Activated CD4-positive, alpha-beta memory T cell treated with anti-CD3 and anti-CD28 coated beads, Interleukin-2, amount 10 ng/mL, durations not matched to agents 7 days and 5 days (primary cell): ENCODE data around the gene ERC2. TPM values are rescaled to one million over a fixed set of nuclear protein-coding genes. Genes with fewer than 3 reads are reported as not detected.

Source experiments
- CTCF ChIA-PET: fragments of 350-600 bp; sonication (Branson Sonifier 250); formaldehyde crosslinking; loops from one replicate; lab custom pipeline; 2021; ENCODE audit warnings: antibody characterized with exemption, inconsistent platforms; lab: Charles Lee
- POLR2A ChIA-PET: fragments of 350-600 bp; sonication (Branson Sonifier 250); formaldehyde crosslinking; loops from one replicate; lab custom pipeline; 2021; ENCODE audit warnings: antibody characterized with exemption; lab: Charles Lee
- DNase-seq: peaks from one replicate; pipeline ENCODE4 v3.0.0-alpha.2; 2020
- H3K27ac Mint-ChIP-seq: one replicate; pipeline ENCODE4 v1.8.0; 2021; ENCODE audit warnings: mild to moderate bottlenecking, mixed read lengths
- H3K27me3 Mint-ChIP-seq: one replicate; pipeline ENCODE4 v1.8.0; 2021; ENCODE audit warnings: mixed read lengths
- H3K36me3 Mint-ChIP-seq: one replicate; pipeline ENCODE4 v1.8.0; 2021; ENCODE audit warnings: low read depth, mixed read lengths
- H3K4me1 Mint-ChIP-seq: one replicate; pipeline ENCODE4 v1.8.0; 2021; ENCODE audit warnings: mixed read lengths
- H3K4me3 Mint-ChIP-seq: one replicate; pipeline ENCODE4 v1.8.0; 2021; ENCODE audit warnings: mild to moderate bottlenecking, mixed read lengths
- H3K9me3 Mint-ChIP-seq: one replicate; pipeline ENCODE4 v1.8.0; 2021; ENCODE audit warnings: mixed read lengths
- total RNA-seq, 2 experiments: library from RNA; stranded (reverse); gene quantifications; one replicate each; pipeline ENCODE4 v1.2.3, GENCODE V29; 2021

ERC2 gene
- total RNA-seq, 2 experiments from 2014 or later: not detected

- H3K4me1 Mint-ChIP-seq: no peaks in the 10 kb centered on the region
- CTCF ChIA-PET: no interaction called here
- no peaks in the 10 kb centered on the region for H3K27me3 Mint-ChIP-seq
- H3K9me3 Mint-ChIP-seq: no peaks in the 10 kb centered on the region
- H3K4me3 Mint-ChIP-seq: no peak overlapping the region
- no peak for DNase-seq
- no peaks in the 10 kb centered on the region for H3K36me3 Mint-ChIP-seq
- no peak overlapping the region for H3K27ac Mint-ChIP-seq
- POLR2A ChIA-PET: no interaction called here
Observed at GRCh38 chr3:55770077-55770476, 698.2 kb downstream of the ERC2 start.

- CTCF ChIA-PET: no interaction called here
- no peaks in the 10 kb centered on the region for H3K4me1 Mint-ChIP-seq
Observed at GRCh38 chr3:55766753-55767152, 701.5 kb downstream of the ERC2 start.

GRCh38 chr3:55765906-55766701 is 702.2 kb downstream of the ERC2 start:
- Mint-ChIP-seq H3K27ac (no peak overlapping the region), H3K4me3 (no peak overlapping the region)
- POLR2A ChIA-PET: no interaction called here

More at GRCh38 chr3:55766753-55767152, 701.5 kb downstream of the ERC2 start:
- Mint-ChIP-seq H3K4me3 (no peak overlapping the region), H3K9me3 (no peaks in the 10 kb centered on the region), H3K36me3 (no peaks in the 10 kb centered on the region), H3K27ac (no peak overlapping the region), H3K27me3 (no peaks in the 10 kb centered on the region)
- no peak for DNase-seq
- POLR2A ChIA-PET: no interaction called here

GRCh38 chr3:55765398-55765797 is 702.9 kb downstream of the ERC2 start:
- no peaks in the 10 kb centered on the region for H3K9me3 Mint-ChIP-seq
- H3K36me3 Mint-ChIP-seq: no peaks in the 10 kb centered on the region
- ChIA-PET POLR2A (no interaction called here), CTCF (no interaction called here)
- H3K4me3 Mint-ChIP-seq: no peak overlapping the region
- no peaks in the 10 kb centered on the region for H3K4me1 Mint-ChIP-seq
- no peak for DNase-seq
- no peaks in the 10 kb centered on the region for H3K27me3 Mint-ChIP-seq
- H3K27ac Mint-ChIP-seq: no peak overlapping the region

More at GRCh38 chr3:55765906-55766701, 702.2 kb downstream of the ERC2 start:
- no peak for DNase-seq
- no peaks in the 10 kb centered on the region for H3K9me3 Mint-ChIP-seq
- H3K27me3 Mint-ChIP-seq: no peaks in the 10 kb centered on the region
- H3K4me1 Mint-ChIP-seq: no peaks in the 10 kb centered on the region
- CTCF ChIA-PET: no interaction called here
- no peaks in the 10 kb centered on the region for H3K36me3 Mint-ChIP-seq

GRCh38 chr3:55756976-55757375 is 711.3 kb downstream of the ERC2 start:
- CTCF ChIA-PET: no interaction called here

GRCh38 chr3:55755516-55756205 is 712.6 kb downstream of the ERC2 start:
- no peak for DNase-seq
- POLR2A ChIA-PET: no interaction called here

More at GRCh38 chr3:55756976-55757375, 711.3 kb downstream of the ERC2 start:
- Mint-ChIP-seq H3K27ac (no peak overlapping the region), H3K4me1 (no peaks in the 10 kb centered on the region), H3K9me3 (peaks cover 2% of the 10 kb centered on the region), H3K4me3 (no peak overlapping the region), H3K36me3 (no peaks in the 10 kb centered on the region), H3K27me3 (no peaks in the 10 kb centered on the region)
- no peak for DNase-seq
- POLR2A ChIA-PET: no interaction called here

GRCh38 chr3:55752911-55753310 is 715.4 kb downstream of the ERC2 start:
- POLR2A ChIA-PET: no interaction called here
- H3K9me3 Mint-ChIP-seq: peaks cover 3% of the 10 kb centered on the region
- no peaks in the 10 kb centered on the region for H3K27me3 Mint-ChIP-seq
- no peak overlapping the region for H3K4me3 Mint-ChIP-seq
- CTCF ChIA-PET: no interaction called here
- no peaks in the 10 kb centered on the region for H3K36me3 Mint-ChIP-seq
- DNase-seq: no peak
- H3K4me1 Mint-ChIP-seq: no peaks in the 10 kb centered on the region
- H3K27ac Mint-ChIP-seq: no peak overlapping the region

More at GRCh38 chr3:55755516-55756205, 712.6 kb downstream of the ERC2 start:
- no peak overlapping the region for H3K4me3 Mint-ChIP-seq
- CTCF ChIA-PET: no interaction called here
- H3K27ac Mint-ChIP-seq: no peak overlapping the region
- no peaks in the 10 kb centered on the region for H3K36me3 Mint-ChIP-seq
- no peaks in the 10 kb centered on the region for H3K27me3 Mint-ChIP-seq
- H3K4me1 Mint-ChIP-seq: no peaks in the 10 kb centered on the region
- H3K9me3 Mint-ChIP-seq: peaks cover 2% of the 10 kb centered on the region

GRCh38 chr3:55751730-55752129 is 716.5 kb downstream of the ERC2 start:
- H3K9me3 Mint-ChIP-seq: peaks cover 3% of the 10 kb centered on the region
- H3K4me1 Mint-ChIP-seq: no peaks in the 10 kb centered on the region
- H3K4me3 Mint-ChIP-seq: no peak overlapping the region
- ChIA-PET POLR2A (no interaction called here), CTCF (no interaction called here)
- H3K27ac Mint-ChIP-seq: no peak overlapping the region
- H3K36me3 Mint-ChIP-seq: no peaks in the 10 kb centered on the region
- DNase-seq: no peak
- H3K27me3 Mint-ChIP-seq: no peaks in the 10 kb centered on the region

GRCh38 chr3:55750525-55750924 is 717.7 kb downstream of the ERC2 start:
- H3K27me3 Mint-ChIP-seq: no peaks in the 10 kb centered on the region
- ChIA-PET CTCF (no interaction called here), POLR2A (no interaction called here)
- H3K27ac Mint-ChIP-seq: no peak overlapping the region
- H3K9me3 Mint-ChIP-seq: peaks cover 3% of the 10 kb centered on the region
- no peak for DNase-seq
- H3K36me3 Mint-ChIP-seq: no peaks in the 10 kb centered on the region
- no peak overlapping the region for H3K4me3 Mint-ChIP-seq
- no peaks in the 10 kb centered on the region for H3K4me1 Mint-ChIP-seq

- ChIA-PET CTCF (no interaction called here), POLR2A (no interaction called here)
- H3K27me3 Mint-ChIP-seq: no peaks in the 10 kb centered on the region
- H3K36me3 Mint-ChIP-seq: no peaks in the 10 kb centered on the region
- H3K27ac Mint-ChIP-seq: no peak overlapping the region
- DNase-seq: no peak
- H3K4me1 Mint-ChIP-seq: no peaks in the 10 kb centered on the region
- H3K9me3 Mint-ChIP-seq: peaks cover 2% of the 10 kb centered on the region
- no peak overlapping the region for H3K4me3 Mint-ChIP-seq
Observed at GRCh38 chr3:55749036-55749435, 719.2 kb downstream of the ERC2 start.

- no peak overlapping the region for H3K4me3 Mint-ChIP-seq
- POLR2A ChIA-PET: no interaction called here
- H3K27ac Mint-ChIP-seq: no peak overlapping the region
- no peaks in the 10 kb centered on the region for H3K36me3 Mint-ChIP-seq
- DNase-seq: no peak
- CTCF ChIA-PET: no interaction called here
- peaks cover 2% of the 10 kb centered on the region for H3K9me3 Mint-ChIP-seq
- H3K4me1 Mint-ChIP-seq: no peaks in the 10 kb centered on the region
- H3K27me3 Mint-ChIP-seq: no peaks in the 10 kb centered on the region
Observed at GRCh38 chr3:55746808-55747413, 721.4 kb downstream of the ERC2 start.

- Mint-ChIP-seq H3K4me1 (no peaks in the 10 kb centered on the region), H3K27ac (no peak overlapping the region), H3K36me3 (no peaks in the 10 kb centered on the region), H3K27me3 (no peaks in the 10 kb centered on the region), H3K4me3 (no peak overlapping the region), H3K9me3 (no peaks in the 10 kb centered on the region)
- ChIA-PET CTCF (no interaction called here), POLR2A (no interaction called here)
- no peak for DNase-seq
Observed at GRCh38 chr3:55742832-55743136, 725.5 kb downstream of the ERC2 start.

GRCh38 chr3:55742022-55742831 is 726.0 kb downstream of the ERC2 start:
- no peak overlapping the region for H3K4me3 Mint-ChIP-seq
- no peaks in the 10 kb centered on the region for H3K27me3 Mint-ChIP-seq
- no peaks in the 10 kb centered on the region for H3K9me3 Mint-ChIP-seq
- H3K27ac Mint-ChIP-seq: no peak overlapping the region
- no peaks in the 10 kb centered on the region for H3K36me3 Mint-ChIP-seq
- no peak for DNase-seq
- ChIA-PET POLR2A (no interaction called here), CTCF (no interaction called here)
- no peaks in the 10 kb centered on the region for H3K4me1 Mint-ChIP-seq
